GM12873 (cell line): ENCODE data around the gene DNAJC17.

ENCODE experiments used
- TF ChIP-seq, protein P1 (sequence below): IDR thresholded peaks from 2 replicates; pipeline ENCODE4 v1.5.1; 2012; ENCODE audit warnings: low read depth, mild to moderate bottlenecking, moderate library complexity, low read length, control low read depth; ENCODE audit not compliant: insufficient read depth; ENCODE audit errors: missing control alignments

DNAJC17 gene

DNA sequence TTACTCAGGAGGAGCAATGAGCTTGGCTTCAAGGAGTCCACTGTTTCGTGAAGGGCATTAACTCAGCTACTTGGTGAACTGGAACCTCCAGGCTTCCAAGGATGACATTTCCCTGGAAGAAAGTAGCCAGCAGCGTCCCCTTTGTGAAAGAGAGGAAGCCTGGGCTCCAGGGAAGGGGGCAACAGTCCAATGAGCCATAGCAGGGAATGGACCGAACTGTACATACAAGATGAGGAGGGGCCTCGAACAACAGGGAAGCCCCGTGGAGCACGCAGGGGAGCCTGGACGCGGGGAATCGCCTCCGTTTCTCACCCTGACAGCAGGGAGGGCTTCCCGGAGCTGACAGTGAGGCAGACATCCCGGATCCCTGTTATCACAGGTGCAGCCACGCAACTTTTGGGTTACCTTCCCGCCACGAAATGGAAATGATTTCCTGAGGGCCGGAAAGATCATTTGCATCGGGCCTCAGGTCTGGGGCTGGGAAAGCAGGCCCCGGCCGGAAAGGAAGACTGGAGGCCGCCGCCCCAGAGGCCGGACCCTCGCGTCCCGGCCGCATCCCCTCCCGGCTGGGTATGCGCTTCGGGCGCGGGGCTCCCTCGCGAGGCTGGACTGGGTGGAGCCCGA lies 36.1 kb upstream of the DNAJC17 start:
- TF ChIP-seq, protein P1, sequence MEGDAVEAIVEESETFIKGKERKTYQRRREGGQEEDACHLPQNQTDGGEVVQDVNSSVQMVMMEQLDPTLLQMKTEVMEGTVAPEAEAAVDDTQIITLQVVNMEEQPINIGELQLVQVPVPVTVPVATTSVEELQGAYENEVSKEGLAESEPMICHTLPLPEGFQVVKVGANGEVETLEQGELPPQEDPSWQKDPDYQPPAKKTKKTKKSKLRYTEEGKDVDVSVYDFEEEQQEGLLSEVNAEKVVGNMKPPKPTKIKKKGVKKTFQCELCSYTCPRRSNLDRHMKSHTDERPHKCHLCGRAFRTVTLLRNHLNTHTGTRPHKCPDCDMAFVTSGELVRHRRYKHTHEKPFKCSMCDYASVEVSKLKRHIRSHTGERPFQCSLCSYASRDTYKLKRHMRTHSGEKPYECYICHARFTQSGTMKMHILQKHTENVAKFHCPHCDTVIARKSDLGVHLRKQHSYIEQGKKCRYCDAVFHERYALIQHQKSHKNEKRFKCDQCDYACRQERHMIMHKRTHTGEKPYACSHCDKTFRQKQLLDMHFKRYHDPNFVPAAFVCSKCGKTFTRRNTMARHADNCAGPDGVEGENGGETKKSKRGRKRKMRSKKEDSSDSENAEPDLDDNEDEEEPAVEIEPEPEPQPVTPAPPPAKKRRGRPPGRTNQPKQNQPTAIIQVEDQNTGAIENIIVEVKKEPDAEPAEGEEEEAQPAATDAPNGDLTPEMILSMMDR = no peak

DNA sequence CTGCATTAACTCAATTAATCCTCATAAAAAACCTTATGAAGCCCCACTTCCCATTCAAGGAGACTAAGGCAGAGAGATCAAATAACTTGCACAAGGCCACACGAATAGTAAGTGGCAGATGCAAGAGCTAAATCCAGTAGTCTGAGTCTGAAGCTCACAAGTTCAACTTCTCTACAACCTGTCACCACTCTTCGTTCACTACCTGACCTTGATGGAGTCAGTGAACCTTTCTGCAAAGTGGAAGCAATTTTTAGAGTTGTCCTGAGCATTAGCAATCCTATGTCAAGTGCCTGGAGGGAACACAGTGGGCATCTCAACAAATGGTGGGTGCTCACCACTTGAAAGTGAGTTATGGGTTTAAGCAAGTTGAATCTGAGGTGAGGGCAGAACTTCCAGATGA lies 34.5 kb upstream of the DNAJC17 start:
- TF ChIP-seq, protein P1 = no peak

DNA sequence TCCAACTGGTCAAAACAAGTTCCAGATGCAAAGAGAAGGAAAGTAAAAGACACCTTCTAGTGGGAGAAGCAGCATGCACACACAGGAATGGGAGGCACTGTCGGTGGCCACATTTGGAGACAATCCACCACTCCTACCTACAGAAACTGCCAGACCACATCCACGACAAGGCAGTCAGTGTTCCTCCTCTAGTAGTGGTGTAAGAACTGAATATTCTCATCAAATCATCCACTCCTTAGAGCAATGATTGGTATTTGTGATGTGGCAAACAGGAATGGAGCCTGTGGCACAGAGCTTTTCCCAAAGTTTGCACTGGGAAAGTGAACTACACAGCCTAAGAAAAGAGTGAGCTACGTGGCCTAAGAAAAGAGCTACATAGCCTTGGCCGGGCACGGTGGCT lies 31.5 kb upstream of the DNAJC17 start:
- TF ChIP-seq, protein P1 = no peak

DNA sequence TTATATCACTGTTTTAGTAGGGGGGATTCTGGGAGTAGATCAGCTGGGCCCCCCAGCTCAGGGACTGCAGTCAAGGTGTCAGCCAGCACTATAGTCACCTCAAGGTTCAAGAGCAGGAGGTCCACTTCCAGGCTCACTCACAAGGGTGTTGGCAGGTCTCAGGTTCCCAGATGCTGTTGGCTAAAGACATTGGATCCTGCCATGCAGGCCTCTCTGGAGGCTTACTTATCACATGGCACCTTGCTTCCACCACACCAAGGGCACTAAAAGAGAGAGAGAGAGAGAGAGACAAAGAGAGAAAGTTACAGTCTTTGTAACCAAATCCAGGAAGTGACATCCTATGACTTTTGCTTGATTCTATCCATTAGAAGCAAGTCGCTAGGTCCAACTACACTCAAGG lies 28.7 kb upstream of the DNAJC17 start:
- TF ChIP-seq, protein P1 = no peak

DNA sequence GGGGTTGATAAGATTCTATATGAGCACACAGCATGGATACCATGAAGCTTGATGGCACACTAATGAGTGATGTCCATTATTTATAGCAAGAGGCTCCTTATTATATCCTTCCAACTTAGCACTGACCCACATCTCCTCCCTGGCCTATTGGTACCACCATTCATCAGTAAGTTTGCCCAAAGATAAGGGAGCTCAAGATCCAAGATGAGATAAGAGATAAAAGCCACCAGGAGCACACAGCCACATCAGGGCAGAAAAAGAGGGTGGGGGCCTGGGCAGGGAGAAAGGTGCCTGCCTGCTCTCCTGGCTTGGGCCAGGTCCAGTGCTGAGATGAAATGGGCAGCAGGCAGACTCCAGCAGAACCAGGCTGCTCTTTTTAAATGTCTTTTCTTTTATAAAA lies 25.6 kb upstream of the DNAJC17 start:
- TF ChIP-seq, protein P1 = no peak

DNA sequence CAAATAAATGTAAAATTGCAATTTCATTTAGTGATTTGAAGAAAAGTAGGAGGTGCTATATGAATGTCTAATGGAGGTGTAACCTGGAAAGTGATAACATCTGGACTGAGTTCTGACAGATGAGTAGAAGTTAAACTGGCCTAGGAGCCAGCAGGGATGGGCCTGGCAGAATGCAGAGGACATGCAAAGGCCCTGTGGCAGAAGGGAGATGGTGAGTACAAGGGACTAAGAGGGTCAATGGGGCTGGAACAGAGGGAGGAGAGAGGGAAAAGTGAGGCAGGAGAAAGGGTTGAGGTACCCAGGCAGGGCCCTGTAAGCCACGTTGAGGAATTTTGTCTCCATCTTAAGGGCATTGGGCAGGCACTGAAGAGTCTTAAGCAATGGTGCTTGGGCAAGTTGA lies 24.6 kb upstream of the DNAJC17 start:
- TF ChIP-seq, protein P1 = no peak

DNA sequence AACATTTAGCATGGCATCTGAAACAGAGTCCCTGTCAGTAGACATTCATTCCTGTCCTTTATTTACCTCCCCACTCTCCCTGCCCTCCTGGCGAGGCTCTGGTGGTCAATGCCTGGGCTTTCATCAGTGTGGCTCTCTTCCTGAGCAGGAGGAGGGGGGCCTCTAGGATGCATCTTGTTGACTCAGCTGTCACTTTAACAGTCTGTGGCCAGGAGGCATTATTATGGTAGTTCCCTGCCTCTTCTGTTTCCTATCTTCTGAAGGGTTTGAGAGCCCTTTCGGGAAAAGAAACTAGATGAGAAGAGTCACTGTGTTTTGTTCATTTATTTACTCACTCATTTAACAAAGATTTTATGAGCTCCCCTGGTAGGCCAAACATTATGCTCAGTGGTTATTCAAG lies 23.6 kb upstream of the DNAJC17 start:
- TF ChIP-seq, protein P1 = no peak
